AG04449 (cell line): ENCODE measurements around the gene OR2Z1.
"Not testable (repeated sequence)": the region's sequence is repeated elsewhere in the genome, so short reads cannot be mapped to it uniquely, and the experiment has no call there.

Source experiments
- CTCF ChIA-PET: fragments of 350-600 bp; formaldehyde crosslinking; extraction: SDS; loops from one replicate; lab custom pipeline; 2021; ENCODE audit warnings: antibody characterized with exemption; lab: Yijun Ruan, JAX
- POLR2A ChIA-PET: fragments of 400-600, 350-600 bp; formaldehyde crosslinking; extraction: SDS; loops from one replicate; lab custom pipeline; 2020; ENCODE audit warnings: antibody characterized with exemption, inconsistent platforms; lab: Yijun Ruan, JAX
- DNase-seq: peaks from one replicate; pipeline ENCODE4 v3.0.0-alpha.2; 2010; ENCODE audit warnings: low read depth, low spot score
- H3K4me3 ChIP-seq: 2 replicates; pipeline ENCODE4 v1.5.1; 2011; ENCODE audit warnings: low read depth, mild to moderate bottlenecking, control low read depth, low read length
- CTCF ChIP-seq: IDR thresholded peaks from one replicate; pipeline ENCODE4 v1.5.1; 2011; ENCODE audit warnings: mild to moderate bottlenecking, moderate library complexity, low read length, control low read depth, inconsistent platforms; ENCODE audit not compliant: insufficient read depth; ENCODE audit errors: missing control alignments

Gene OR2Z1

GRCh38 chr19:8700956-8701355, 20.5 kb upstream of the OR2Z1 start:
- H3K4me3 ChIP-seq = no peak overlapping the region
- ChIA-PET CTCF (no interaction called here), POLR2A (no interaction called here)
- TF ChIP-seq CTCF = no peak
- DNase-seq = no peak

GRCh38 chr19:8702350-8702749, 19.1 kb upstream of the OR2Z1 start:
- DNase-seq = no peak
- no peak overlapping the region for H3K4me3 ChIP-seq
- POLR2A ChIA-PET = no interaction called here
- no peak for TF ChIP-seq CTCF
- CTCF ChIA-PET = no interaction called here

- ChIA-PET CTCF (no interaction called here), POLR2A (no interaction called here)
- no peak for DNase-seq
- no peak overlapping the region for H3K4me3 ChIP-seq
- no peak for TF ChIP-seq CTCF
These were observed 18.2 kb upstream of the OR2Z1 start for GRCh38 chr19:8703223-8703622.

- CTCF ChIA-PET, H3K4me3 ChIP-seq, POLR2A ChIA-PET, DNase-seq: not testable (repeated sequence)
These were observed 16.1 kb upstream of the OR2Z1 start for GRCh38 chr19:8705304-8705703.

- DNase-seq = no peak
- POLR2A ChIA-PET = no interaction called here
- TF ChIP-seq CTCF = no peak
- CTCF ChIA-PET = no interaction called here
- no peak overlapping the region for H3K4me3 ChIP-seq
These were observed 15.7 kb upstream of the OR2Z1 start for GRCh38 chr19:8705742-8706141.

- H3K4me3 ChIP-seq, DNase-seq, CTCF ChIA-PET, POLR2A ChIA-PET: not testable (repeated sequence)
These were observed 11.1 kb upstream of the OR2Z1 start for GRCh38 chr19:8710337-8710736.

- POLR2A ChIA-PET = no interaction called here
- H3K4me3 ChIP-seq = no peak overlapping the region
- no peak for TF ChIP-seq CTCF
- no peak for DNase-seq
- CTCF ChIA-PET = no interaction called here
These were observed 598 bp downstream of the OR2Z1 start for GRCh38 chr19:8722032-8722431.
